Testis (tissue), 3 donors: Measurements from ENCODE around the gene SMYD3. TPM values are rescaled to one million over a fixed set of nuclear protein-coding genes. Genes with fewer than 3 reads are reported as not detected.

Experiments used
- DNase-seq: peaks from one replicate; pipeline ENCODE4 v3.0.0-alpha.2; 2019
- H3K27ac ChIP-seq, 2 donors: fragments of 200-600 bp; sonication (generic); one replicate each; pipeline ENCODE4 v1.5.1; 2019
- H3K27me3 ChIP-seq: fragments of 200-600 bp; sonication (generic); one replicate; pipeline ENCODE4 v1.5.1; 2019
- H3K36me3 ChIP-seq: fragments of 200-600 bp; sonication (generic); one replicate; pipeline ENCODE4 v1.5.1; 2017; ENCODE audit warnings: low read depth; ENCODE audit errors: missing control alignments
- H3K4me1 ChIP-seq: fragments of 200-600 bp; sonication (generic); one replicate; pipeline ENCODE4 v1.5.1; 2019
- H3K4me3 ChIP-seq, 2 donors: fragments of 200-600 bp; sonication (generic); one replicate each; pipeline ENCODE4 v1.5.1; 2017 to 2019
- H3K9me3 ChIP-seq: fragments of 200-600 bp; sonication (generic); one replicate; pipeline ENCODE4 v1.5.1; 2017
- CTCF ChIP-seq, 3 experiments: fragments of 450-650 bp in 2 of 3; fragments of 200-600 bp in 1 of 3; sonication (generic) in 1 of 3; IDR thresholded peaks; one replicate each; pipeline ENCODE4 v1.5.1; 2016 to 2019; ENCODE audit warnings: antibody characterized with exemption in 3 of 3, mild to moderate bottlenecking in 2 of 3, moderate library complexity in 1 of 3
- POLR2A ChIP-seq: fragments of 450-650 bp; IDR thresholded peaks from one replicate; pipeline ENCODE4 v1.6.1; 2017; ENCODE audit warnings: antibody characterized with exemption, mild to moderate bottlenecking, moderate library complexity
- WGBS, 2 donors: methylation state at CpG; one replicate each; pipeline ENCODE4 v1.1.5; 2018; 5-methylcytosine and 5-hydroxymethylcytosine counted together
- intact Hi-C: fragments of 100-400 bp; cut with DNase I; formaldehyde crosslinking; loops from one replicate; pipeline ENCODE4 v1.15.1; 2023; ENCODE audit warnings: low total_unique reads
- polyA plus RNA-seq: library from polyadenylated mRNA; stranded (reverse); fragments of 350-450 nt; fragmentation: Illumina TruSeq; extraction: RNeasy Lipid Tissue Mini Kit (QIAGEN cat#74804); gene quantifications from one replicate; pipeline ENCODE4 v1.2.3, GENCODE V29; 2014; ENCODE audit warnings: low read depth, low replicate concordance; ENCODE audit not compliant: insufficient read depth
- total RNA-seq, 2 donors: library from RNA; depleted of rRNA; stranded (reverse); fragments of >200 nt; gene quantifications; one replicate each; pipeline ENCODE4 v1.2.3, GENCODE V29; 2016

Gene SMYD3
- total and polyA plus RNA-seq, 3 donors from 2014 or later: 23.0 to 38.8 (median 38.7) TPM

- H3K4me3 ChIP-seq: no peak overlapping the region
- no peaks in the 10 kb centered on the region for H3K36me3 ChIP-seq
- intact Hi-C loops: no loop called here
- no peak for DNase-seq
- H3K27ac ChIP-seq: no peak overlapping the region
- H3K9me3 ChIP-seq: no peaks in the 10 kb centered on the region
- no peaks in the 10 kb centered on the region for H3K4me1 ChIP-seq
- TF ChIP-seq CTCF (IDR thresholded peaks at IDR 0.05): no peak
- TF ChIP-seq POLR2A: no peak
- WGBS, 2 donors: 90 to 94% methylated on average over 8 to 17 of the region's 17 CpGs
- no peaks in the 10 kb centered on the region for H3K27me3 ChIP-seq
Measured at GRCh38 chr1:246518456-246519205, 11.6 kb upstream of the SMYD3 start.

- WGBS, 2 donors: 81 to 84% methylated on average over 7 of the region's 7 CpGs
- intact Hi-C loops: no loop called here
Measured at GRCh38 chr1:246517391-246517790, 10.3 kb upstream of the SMYD3 start.

GRCh38 chr1:246516126-246516525 lies 9.0 kb upstream of the SMYD3 start:
- WGBS, 2 donors: 89 to 95% methylated on average over 9 to 10 of the region's 10 CpGs
- Histone ChIP-seq H3K36me3 (no peaks in the 10 kb centered on the region), H3K4me1 (no peaks in the 10 kb centered on the region), H3K9me3 (no peaks in the 10 kb centered on the region), H3K27ac (no peak overlapping the region), H3K4me3 (no peak overlapping the region), H3K27me3 (no peaks in the 10 kb centered on the region)
- DNase-seq: no peak
- no peak for TF ChIP-seq POLR2A
- TF ChIP-seq CTCF (IDR thresholded peaks at IDR 0.05): no peak
- intact Hi-C loops: no loop called here

More at GRCh38 chr1:246517391-246517790, 10.3 kb upstream of the SMYD3 start:
- no peak overlapping the region for H3K4me3 ChIP-seq
- no peak for DNase-seq
- no peaks in the 10 kb centered on the region for H3K36me3 ChIP-seq
- H3K9me3 ChIP-seq: no peaks in the 10 kb centered on the region
- TF ChIP-seq POLR2A (no peak), CTCF (IDR thresholded peaks at IDR 0.05) (no peak)
- no peak overlapping the region for H3K27ac ChIP-seq
- no peaks in the 10 kb centered on the region for H3K4me1 ChIP-seq
- H3K27me3 ChIP-seq: no peaks in the 10 kb centered on the region

GRCh38 chr1:246515390-246516005 lies 8.4 kb upstream of the SMYD3 start:
- Histone ChIP-seq H3K9me3 (no peaks in the 10 kb centered on the region), H3K4me1 (no peaks in the 10 kb centered on the region), H3K27ac (no peak overlapping the region), H3K4me3 (no peak overlapping the region), H3K27me3 (no peaks in the 10 kb centered on the region), H3K36me3 (no peaks in the 10 kb centered on the region)
- TF ChIP-seq CTCF (IDR thresholded peaks at IDR 0.05): no peak
- TF ChIP-seq POLR2A: no peak
- DNase-seq: no peak
- intact Hi-C loops: no loop called here
- WGBS, 2 donors: 75 to 81% methylated on average over 3 of the region's 3 CpGs
